WTC11 (cell line): Measurements from ENCODE around the gene COMMD6. TPM values are rescaled to one million over a fixed set of nuclear protein-coding genes. Genes with fewer than 3 reads are reported as not detected.

Source experiments
- ATAC-seq: fragments of 200-7000 bp; cut with Tn5 transposase; 2 replicates; pipeline ENCODE4 v1.10.0; 2021; ENCODE audit warnings: mild to moderate bottlenecking, moderate library complexity
- CTCF ChIA-PET: fragments of 300-600 bp; sonication (Branson Sonifier 250); formaldehyde crosslinking; loops from one replicate; lab custom pipeline; 2021; ENCODE audit warnings: antibody characterized with exemption; lab: Charles Lee
- POLR2A ChIA-PET: fragments of 350-600 bp; sonication (Branson Sonifier 250); formaldehyde crosslinking; loops from one replicate; lab custom pipeline; 2021; ENCODE audit warnings: antibody characterized with exemption; lab: Charles Lee
- DNase-seq: peaks from one replicate; pipeline ENCODE4 v3.0.0; 2021; ENCODE audit warnings: low spot score
- H3K27ac Mint-ChIP-seq: 2 replicates; pipeline ENCODE4 v1.8.0; 2021; ENCODE audit warnings: mixed read lengths
- H3K27me3 Mint-ChIP-seq: 2 replicates; pipeline ENCODE4 v1.8.0; 2021; ENCODE audit warnings: low read depth, mild to moderate bottlenecking, moderate library complexity, mixed read lengths
- H3K36me3 Mint-ChIP-seq: 2 replicates; pipeline ENCODE4 v1.8.0; 2021; ENCODE audit warnings: mixed read lengths
- H3K4me1 Mint-ChIP-seq: 2 replicates; pipeline ENCODE4 v1.8.0; 2022; ENCODE audit warnings: mixed read lengths
- H3K4me3 Mint-ChIP-seq: 2 replicates; pipeline ENCODE4 v1.8.0; 2021; ENCODE audit warnings: mild to moderate bottlenecking, moderate library complexity, mixed read lengths
- H3K9me3 Mint-ChIP-seq: 2 replicates; pipeline ENCODE4 v1.8.0; 2021; ENCODE audit warnings: mixed read lengths
- ETV6 ChIP-seq: sonication (generic); formaldehyde crosslinking; IDR thresholded peaks from 2 replicates; pipeline ENCODE4 v1.8.1; 2022; ENCODE audit warnings: mild to moderate bottlenecking, missing genetic modification reagents
- FOXK1 ChIP-seq: sonication (generic); formaldehyde crosslinking; IDR thresholded peaks from 2 replicates; pipeline ENCODE4 v1.8.0; 2022; ENCODE audit warnings: mild to moderate bottlenecking, moderate library complexity, missing genetic modification reagents
- GTF2I ChIP-seq: fragments of 250-450 bp; sonication (Bioruptor Pico); conservative IDR thresholded peaks from 2 replicates; pipeline ENCODE4 v1.4.0; 2021; ENCODE audit warnings: mild to moderate bottlenecking
- JAZF1 ChIP-seq: fragments of 250-450 bp; sonication (Bioruptor Pico); IDR thresholded peaks from 2 replicates; pipeline ENCODE4 v1.9.0; 2021; ENCODE audit warnings: moderate library complexity, mild to moderate bottlenecking, inconsistent platforms
- MYBL2 ChIP-seq: sonication (generic); formaldehyde crosslinking; IDR thresholded peaks from 2 replicates; pipeline ENCODE4 v1.8.1; 2023; ENCODE audit warnings: mild to moderate bottlenecking, moderate library complexity, missing genetic modification reagents
- NFATC4 ChIP-seq: fragments of 250-450 bp; sonication (Bioruptor Pico); IDR thresholded peaks from 2 replicates; pipeline ENCODE4 v1.9.0; 2021; ENCODE audit warnings: mild to moderate bottlenecking
- NFYB ChIP-seq: sonication (generic); formaldehyde crosslinking; conservative IDR thresholded peaks from 2 replicates; pipeline ENCODE4 v1.8.0; 2022; ENCODE audit warnings: low read depth, missing genetic modification reagents
- OVOL2 ChIP-seq: fragments of 250-450 bp; sonication (Bioruptor Pico); IDR thresholded peaks from 2 replicates; pipeline ENCODE4 v1.9.0; 2021; ENCODE audit warnings: mild to moderate bottlenecking, borderline replicate concordance
- PRRX2 ChIP-seq: fragments of 250-450 bp; sonication (Bioruptor Pico); IDR thresholded peaks from 2 replicates; pipeline ENCODE4 v1.8.0; 2021; ENCODE audit warnings: mild to moderate bottlenecking
- RORB ChIP-seq: fragments of 250-450 bp; sonication (Bioruptor Pico); IDR thresholded peaks from 2 replicates; pipeline ENCODE4 v1.9.0; 2021; ENCODE audit warnings: mild to moderate bottlenecking
- SOX15 ChIP-seq: fragments of 250-450 bp; sonication (Bioruptor Pico); IDR thresholded peaks from 2 replicates; pipeline ENCODE4 v1.9.0; 2021; ENCODE audit warnings: mild to moderate bottlenecking
- SP1 ChIP-seq: sonication (generic); formaldehyde crosslinking; conservative IDR thresholded peaks from 2 replicates; pipeline ENCODE4 v1.8.1; 2022; ENCODE audit warnings: missing genetic modification reagents
- TEAD1 ChIP-seq: sonication (generic); formaldehyde crosslinking; IDR thresholded peaks from 2 replicates; pipeline ENCODE4 v1.8.0; 2022; ENCODE audit warnings: mild to moderate bottlenecking, missing genetic modification reagents
- ZBTB21 ChIP-seq: sonication (generic); formaldehyde crosslinking; IDR thresholded peaks from 2 replicates; pipeline ENCODE4 v1.8.1; 2023; ENCODE audit warnings: mild to moderate bottlenecking, missing genetic modification reagents, borderline replicate concordance
- total RNA-seq: library from RNA; stranded (reverse); gene quantifications from 3 replicates; pipeline ENCODE4 v1.2.3, GENCODE V29; 2021
- TF ChIP-seq, protein P1 (sequence below): sonication (generic); formaldehyde crosslinking; IDR thresholded peaks from 2 replicates; pipeline ENCODE4 v1.8.1; 2023; ENCODE audit warnings: mild to moderate bottlenecking, missing genetic modification reagents, moderate library complexity
- TF ChIP-seq, protein P2 (sequence below): sonication (generic); formaldehyde crosslinking; IDR thresholded peaks from 2 replicates; pipeline ENCODE4 v1.8.0; 2022; ENCODE audit warnings: mild to moderate bottlenecking, missing genetic modification reagents
- TF ChIP-seq, protein P3 (sequence below): fragments of 200-600 bp; IDR thresholded peaks from 2 replicates; pipeline ENCODE4 v1.8.0; 2022; ENCODE audit warnings: antibody characterized with exemption
- TF ChIP-seq, protein P4 (sequence below): sonication (generic); formaldehyde crosslinking; IDR thresholded peaks from 2 replicates; pipeline ENCODE4 v1.8.1; 2022; ENCODE audit warnings: mild to moderate bottlenecking, moderate library complexity, missing genetic modification reagents
- TF ChIP-seq, protein P5 (sequence below): sonication (generic); formaldehyde crosslinking; IDR thresholded peaks from 2 replicates; pipeline ENCODE4 v1.8.1; 2023; ENCODE audit warnings: mild to moderate bottlenecking, missing genetic modification reagents
- TF ChIP-seq, protein P6 (sequence below): sonication (generic); formaldehyde crosslinking; IDR thresholded peaks from 2 replicates; pipeline ENCODE4 v1.8.0; 2022; ENCODE audit warnings: mild to moderate bottlenecking, missing genetic modification reagents
- TF ChIP-seq, protein P7 (sequence below): sonication (generic); formaldehyde crosslinking; IDR thresholded peaks from 2 replicates; pipeline ENCODE4 v1.8.1; 2022; ENCODE audit warnings: missing genetic modification reagents, borderline replicate concordance
- TF ChIP-seq, protein P8 (sequence below): sonication (generic); formaldehyde crosslinking; IDR thresholded peaks from 2 replicates; pipeline ENCODE4 v1.8.1; 2023; ENCODE audit warnings: mild to moderate bottlenecking, missing genetic modification reagents, moderate library complexity

Gene COMMD6
- total RNA-seq, 1 experiment from 2014 or later: 94.6 TPM

DNA sequence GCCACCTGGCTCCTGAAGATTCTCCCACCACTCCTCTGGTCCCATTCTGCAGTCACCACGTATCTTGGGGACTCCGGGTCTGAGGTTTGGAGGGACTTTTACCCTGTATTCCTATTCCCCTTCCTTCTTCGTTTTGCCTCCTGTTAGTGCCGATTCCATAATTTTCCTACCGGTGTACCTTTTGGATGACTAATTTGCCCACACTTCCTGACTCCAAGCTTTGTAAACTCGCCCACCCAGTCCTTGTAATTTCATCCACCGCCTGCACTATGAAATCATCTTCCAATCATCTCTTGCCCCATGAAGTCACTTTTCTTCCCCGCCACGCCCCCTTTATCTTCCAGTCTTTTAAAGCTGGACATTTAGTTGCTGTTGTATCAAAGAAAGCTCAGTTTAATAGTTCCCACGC lies 12.5 kb upstream of the COMMD6 start:
- Mint-ChIP-seq H3K27me3 (no peaks in the 10 kb centered on the region), H3K4me1 (peaks cover 20% of the 10 kb centered on the region), H3K4me3 (peak overlapping the region; percentile 96), H3K9me3 (no peaks in the 10 kb centered on the region), H3K36me3 (peaks cover 9% of the 10 kb centered on the region), H3K27ac (peak overlapping the region; percentile 51)
- CTCF ChIA-PET: interaction anchor here (0.6 to 2.1 kb wide), 3 partner anchors 68 to 118 kb away, joined by 4 to 15 read pairs (median 4); partner anchors contain the start of gene TBC1D4
- POLR2A ChIA-PET: no interaction called here
- ATAC-seq (peak; percentile 11), DNase-seq (no peak)
- no peak for TF ChIP-seq RORB (CRISPR knock-in tag)
- no peak for TF ChIP-seq MYBL2 (CRISPR knock-in tag)
- TF ChIP-seq, protein P1, sequence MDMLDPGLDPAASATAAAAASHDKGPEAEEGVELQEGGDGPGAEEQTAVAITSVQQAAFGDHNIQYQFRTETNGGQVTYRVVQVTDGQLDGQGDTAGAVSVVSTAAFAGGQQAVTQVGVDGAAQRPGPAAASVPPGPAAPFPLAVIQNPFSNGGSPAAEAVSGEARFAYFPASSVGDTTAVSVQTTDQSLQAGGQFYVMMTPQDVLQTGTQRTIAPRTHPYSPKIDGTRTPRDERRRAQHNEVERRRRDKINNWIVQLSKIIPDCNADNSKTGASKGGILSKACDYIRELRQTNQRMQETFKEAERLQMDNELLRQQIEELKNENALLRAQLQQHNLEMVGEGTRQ (CRISPR knock-in tag): no peak
- TF ChIP-seq OVOL2: no peak
- TF ChIP-seq, protein P2, sequence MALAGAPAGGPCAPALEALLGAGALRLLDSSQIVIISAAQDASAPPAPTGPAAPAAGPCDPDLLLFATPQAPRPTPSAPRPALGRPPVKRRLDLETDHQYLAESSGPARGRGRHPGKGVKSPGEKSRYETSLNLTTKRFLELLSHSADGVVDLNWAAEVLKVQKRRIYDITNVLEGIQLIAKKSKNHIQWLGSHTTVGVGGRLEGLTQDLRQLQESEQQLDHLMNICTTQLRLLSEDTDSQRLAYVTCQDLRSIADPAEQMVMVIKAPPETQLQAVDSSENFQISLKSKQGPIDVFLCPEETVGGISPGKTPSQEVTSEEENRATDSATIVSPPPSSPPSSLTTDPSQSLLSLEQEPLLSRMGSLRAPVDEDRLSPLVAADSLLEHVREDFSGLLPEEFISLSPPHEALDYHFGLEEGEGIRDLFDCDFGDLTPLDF (CRISPR knock-in tag): no peak

DNA sequence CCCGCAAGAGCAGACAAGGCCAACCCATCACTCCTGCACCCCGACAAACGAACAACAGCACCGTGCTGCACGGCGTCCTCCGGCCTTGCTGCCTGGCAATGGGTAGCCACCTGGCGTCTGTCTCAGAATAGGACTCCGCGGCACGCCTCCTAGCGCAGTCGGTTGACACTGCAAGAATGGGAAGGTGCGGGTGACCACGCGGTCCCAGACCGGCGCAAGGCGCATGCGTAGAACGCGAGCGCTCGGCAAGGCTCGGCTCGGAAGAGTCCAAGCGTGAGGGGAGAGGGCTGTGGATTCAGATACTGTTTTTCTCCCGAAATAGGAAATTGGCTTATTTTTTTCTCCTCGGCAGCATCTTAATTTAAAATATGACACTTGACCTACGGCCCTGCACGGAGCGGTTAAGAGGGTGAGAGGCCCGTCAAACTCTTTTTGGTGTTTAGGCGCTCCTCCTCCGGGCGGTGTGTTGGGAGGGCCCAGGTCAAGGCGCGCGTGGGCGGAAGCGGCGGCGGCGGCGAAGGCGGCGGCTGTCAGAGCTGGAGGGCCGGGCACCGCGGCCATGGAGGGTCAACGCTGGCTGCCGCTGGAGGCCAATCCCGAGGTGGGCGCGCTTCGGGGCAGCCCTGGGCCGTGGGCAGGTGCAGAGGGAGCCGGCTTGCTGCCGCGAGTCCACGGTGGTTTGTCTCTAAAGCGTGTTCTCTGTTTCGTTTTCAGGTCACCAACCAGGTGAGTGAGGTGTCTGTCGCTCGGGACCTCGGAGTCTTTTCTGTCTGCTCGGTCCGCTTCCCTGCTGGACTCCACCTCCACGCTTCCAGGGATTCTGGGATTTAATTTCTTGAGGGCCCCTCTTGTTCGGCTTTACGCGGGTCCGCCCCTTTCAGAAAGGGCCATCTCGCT lies 11.9 kb upstream of the COMMD6 start, which contains the start of gene UCHL3:
UCHL3 (plus strand) TSS at position 530 of the 897 bp plus-strand sequence; CDS start at position 560, 30 bp downstream.
- peak within 1 kb of the TSS; percentile 93 for H3K27ac Mint-ChIP-seq
- no peaks in the 10 kb centered on the region for H3K9me3 Mint-ChIP-seq
- ATAC-seq (peak; percentile 95), DNase-seq (peak; percentile 98)
- peak within 1 kb of the TSS; percentile 96 for H3K4me3 Mint-ChIP-seq
- no peaks in the 10 kb centered on the region for H3K27me3 Mint-ChIP-seq
- H3K36me3 Mint-ChIP-seq: peaks cover 3% of the 10 kb centered on the region
- peaks cover 24% of the 10 kb centered on the region for H3K4me1 Mint-ChIP-seq
- CTCF ChIA-PET: interaction anchor here (0.6 to 2.1 kb wide), 3 partner anchors 67 to 118 kb away, joined by 4 to 15 read pairs (median 4); partner anchors contain the start of gene TBC1D4
- POLR2A ChIA-PET: no interaction called here
- TF ChIP-seq, protein P3, sequence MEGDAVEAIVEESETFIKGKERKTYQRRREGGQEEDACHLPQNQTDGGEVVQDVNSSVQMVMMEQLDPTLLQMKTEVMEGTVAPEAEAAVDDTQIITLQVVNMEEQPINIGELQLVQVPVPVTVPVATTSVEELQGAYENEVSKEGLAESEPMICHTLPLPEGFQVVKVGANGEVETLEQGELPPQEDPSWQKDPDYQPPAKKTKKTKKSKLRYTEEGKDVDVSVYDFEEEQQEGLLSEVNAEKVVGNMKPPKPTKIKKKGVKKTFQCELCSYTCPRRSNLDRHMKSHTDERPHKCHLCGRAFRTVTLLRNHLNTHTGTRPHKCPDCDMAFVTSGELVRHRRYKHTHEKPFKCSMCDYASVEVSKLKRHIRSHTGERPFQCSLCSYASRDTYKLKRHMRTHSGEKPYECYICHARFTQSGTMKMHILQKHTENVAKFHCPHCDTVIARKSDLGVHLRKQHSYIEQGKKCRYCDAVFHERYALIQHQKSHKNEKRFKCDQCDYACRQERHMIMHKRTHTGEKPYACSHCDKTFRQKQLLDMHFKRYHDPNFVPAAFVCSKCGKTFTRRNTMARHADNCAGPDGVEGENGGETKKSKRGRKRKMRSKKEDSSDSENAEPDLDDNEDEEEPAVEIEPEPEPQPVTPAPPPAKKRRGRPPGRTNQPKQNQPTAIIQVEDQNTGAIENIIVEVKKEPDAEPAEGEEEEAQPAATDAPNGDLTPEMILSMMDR: peak; percentile 69
- TF ChIP-seq, protein P1 (CRISPR knock-in tag): peak; percentile 74
- 0 out of 2 replicates have a peak, but pooled peaks have one; percentile 36 for TF ChIP-seq ETV6
- peak; percentile 16 for TF ChIP-seq FOXK1
- TF ChIP-seq, protein P4, sequence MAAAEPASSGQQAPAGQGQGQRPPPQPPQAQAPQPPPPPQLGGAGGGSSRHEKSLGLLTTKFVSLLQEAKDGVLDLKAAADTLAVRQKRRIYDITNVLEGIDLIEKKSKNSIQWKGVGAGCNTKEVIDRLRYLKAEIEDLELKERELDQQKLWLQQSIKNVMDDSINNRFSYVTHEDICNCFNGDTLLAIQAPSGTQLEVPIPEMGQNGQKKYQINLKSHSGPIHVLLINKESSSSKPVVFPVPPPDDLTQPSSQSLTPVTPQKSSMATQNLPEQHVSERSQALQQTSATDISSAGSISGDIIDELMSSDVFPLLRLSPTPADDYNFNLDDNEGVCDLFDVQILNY (CRISPR knock-in tag): no peak
- no peak for TF ChIP-seq JAZF1 (CRISPR knock-in tag)
- no peak for TF ChIP-seq SOX15
- TF ChIP-seq, protein P5, sequence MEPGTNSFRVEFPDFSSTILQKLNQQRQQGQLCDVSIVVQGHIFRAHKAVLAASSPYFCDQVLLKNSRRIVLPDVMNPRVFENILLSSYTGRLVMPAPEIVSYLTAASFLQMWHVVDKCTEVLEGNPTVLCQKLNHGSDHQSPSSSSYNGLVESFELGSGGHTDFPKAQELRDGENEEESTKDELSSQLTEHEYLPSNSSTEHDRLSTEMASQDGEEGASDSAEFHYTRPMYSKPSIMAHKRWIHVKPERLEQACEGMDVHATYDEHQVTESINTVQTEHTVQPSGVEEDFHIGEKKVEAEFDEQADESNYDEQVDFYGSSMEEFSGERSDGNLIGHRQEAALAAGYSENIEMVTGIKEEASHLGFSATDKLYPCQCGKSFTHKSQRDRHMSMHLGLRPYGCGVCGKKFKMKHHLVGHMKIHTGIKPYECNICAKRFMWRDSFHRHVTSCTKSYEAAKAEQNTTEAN: no peak
- 0 out of 2 replicates have a peak, but pooled peaks have one; percentile 17 for TF ChIP-seq SP1
- TF ChIP-seq ZBTB21 (CRISPR knock-in tag): peak; percentile 27; the same call in 1 of the 2 replicates
- no peak for TF ChIP-seq NFYB (CRISPR knock-in tag)
- TF ChIP-seq, protein P6, sequence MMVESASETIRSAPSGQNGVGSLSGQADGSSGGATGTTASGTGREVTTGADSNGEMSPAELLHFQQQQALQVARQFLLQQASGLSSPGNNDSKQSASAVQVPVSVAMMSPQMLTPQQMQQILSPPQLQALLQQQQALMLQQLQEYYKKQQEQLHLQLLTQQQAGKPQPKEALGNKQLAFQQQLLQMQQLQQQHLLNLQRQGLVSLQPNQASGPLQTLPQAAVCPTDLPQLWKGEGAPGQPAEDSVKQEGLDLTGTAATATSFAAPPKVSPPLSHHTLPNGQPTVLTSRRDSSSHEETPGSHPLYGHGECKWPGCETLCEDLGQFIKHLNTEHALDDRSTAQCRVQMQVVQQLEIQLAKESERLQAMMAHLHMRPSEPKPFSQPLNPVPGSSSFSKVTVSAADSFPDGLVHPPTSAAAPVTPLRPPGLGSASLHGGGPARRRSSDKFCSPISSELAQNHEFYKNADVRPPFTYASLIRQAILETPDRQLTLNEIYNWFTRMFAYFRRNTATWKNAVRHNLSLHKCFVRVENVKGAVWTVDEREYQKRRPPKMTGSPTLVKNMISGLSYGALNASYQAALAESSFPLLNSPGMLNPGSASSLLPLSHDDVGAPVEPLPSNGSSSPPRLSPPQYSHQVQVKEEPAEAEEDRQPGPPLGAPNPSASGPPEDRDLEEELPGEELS (CRISPR knock-in tag): peak; percentile 18; the same call in 1 of the 2 replicates
- 0 out of 2 replicates have a peak, but pooled peaks have one; percentile 23 for TF ChIP-seq MYBL2 (CRISPR knock-in tag)
- no peak for TF ChIP-seq PRRX2 (CRISPR knock-in tag)
- no peak for TF ChIP-seq GTF2I
- TF ChIP-seq NFATC4 (CRISPR knock-in tag): no peak
- TF ChIP-seq, protein P7, sequence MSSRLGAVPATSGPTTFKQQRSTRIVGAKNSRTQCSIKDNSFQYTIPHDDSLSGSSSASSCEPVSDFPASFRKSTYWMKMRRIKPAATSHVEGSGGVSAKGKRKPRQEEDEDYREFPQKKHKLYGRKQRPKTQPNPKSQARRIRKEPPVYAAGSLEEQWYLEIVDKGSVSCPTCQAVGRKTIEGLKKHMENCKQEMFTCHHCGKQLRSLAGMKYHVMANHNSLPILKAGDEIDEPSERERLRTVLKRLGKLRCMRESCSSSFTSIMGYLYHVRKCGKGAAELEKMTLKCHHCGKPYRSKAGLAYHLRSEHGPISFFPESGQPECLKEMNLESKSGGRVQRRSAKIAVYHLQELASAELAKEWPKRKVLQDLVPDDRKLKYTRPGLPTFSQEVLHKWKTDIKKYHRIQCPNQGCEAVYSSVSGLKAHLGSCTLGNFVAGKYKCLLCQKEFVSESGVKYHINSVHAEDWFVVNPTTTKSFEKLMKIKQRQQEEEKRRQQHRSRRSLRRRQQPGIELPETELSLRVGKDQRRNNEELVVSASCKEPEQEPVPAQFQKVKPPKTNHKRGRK (CRISPR knock-in tag): no peak
- TF ChIP-seq TEAD1 (CRISPR knock-in tag): peak; percentile 67; the same call in 1 of the 2 replicates
- TF ChIP-seq, protein P8, sequence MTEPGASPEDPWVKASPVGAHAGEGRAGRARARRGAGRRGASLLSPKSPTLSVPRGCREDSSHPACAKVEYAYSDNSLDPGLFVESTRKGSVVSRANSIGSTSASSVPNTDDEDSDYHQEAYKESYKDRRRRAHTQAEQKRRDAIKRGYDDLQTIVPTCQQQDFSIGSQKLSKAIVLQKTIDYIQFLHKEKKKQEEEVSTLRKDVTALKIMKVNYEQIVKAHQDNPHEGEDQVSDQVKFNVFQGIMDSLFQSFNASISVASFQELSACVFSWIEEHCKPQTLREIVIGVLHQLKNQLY (CRISPR knock-in tag): no peak
